DND-41 (cell line): ENCODE results near the gene RAD51B.

Source experiments
- CTCF ChIP-seq: IDR thresholded peaks from 2 replicates; pipeline ENCODE4 v1.5.1; 2012; ENCODE audit warnings: borderline replicate concordance, low read length, moderate library complexity, mild to moderate bottlenecking; ENCODE audit not compliant: poor library complexity, severe bottlenecking; ENCODE audit errors: extremely low read depth
- EZH2 ChIP-seq: IDR thresholded peaks from 3 replicates; pipeline ENCODE4 v1.6.1; 2012; ENCODE audit warnings: borderline replicate concordance, low read depth, mild to moderate bottlenecking, moderate library complexity, low read length, inconsistent platforms; ENCODE audit not compliant: severe bottlenecking

GRCh38 chr14:68404146-68404527, 584.6 kb downstream of the RAD51B start:
- TF ChIP-seq CTCF: no peak
- TF ChIP-seq EZH2: no peak
